Tibial nerve (tissue), 4 donors: Measurements from ENCODE around the gene PKP4. TPM values are rescaled to one million over a fixed set of nuclear protein-coding genes. Genes with fewer than 3 reads are reported as not detected.

ENCODE experiments used
- DNase-seq, 2 donors: peaks; one replicate each; pipeline ENCODE4 v3.0.0-alpha.2; 2019; ENCODE audit warnings: low spot score in 2 of 2
- H3K27ac ChIP-seq, 4 donors: fragments of 200-600 bp; sonication (generic) in 3 of 4; one replicate each; pipeline ENCODE4 v1.5.1; 2017 to 2019; ENCODE audit warnings: mild to moderate bottlenecking in 1 of 4
- H3K27me3 ChIP-seq, 2 donors: fragments of 200-600 bp; sonication (generic) in 1 of 2; one replicate each; pipeline versions ENCODE4 v1.5.1 to v1.6.0; 2017 to 2019
- H3K36me3 ChIP-seq, 3 donors: fragments of 200-600 bp; sonication (generic); one replicate each; pipeline ENCODE4 v1.5.1; 2018 to 2019
- H3K4me1 ChIP-seq, 4 donors: fragments of 200-600 bp; sonication (generic) in 3 of 4; one replicate each; pipeline ENCODE4 v1.5.1; 2017 to 2019
- H3K4me3 ChIP-seq, 4 donors: fragments of 200-600 bp; sonication (generic) in 3 of 4; one replicate each; pipeline ENCODE4 v1.5.1; 2017 to 2019; ENCODE audit warnings: mild to moderate bottlenecking in 1 of 4, moderate library complexity in 1 of 4
- H3K9me3 ChIP-seq, 4 donors: fragments of 200-600 bp; sonication (generic) in 3 of 4; one replicate each; pipeline ENCODE4 v1.5.1; 2017 to 2019
- CTCF ChIP-seq, 5 experiments: fragments of 200-600 bp in 3 of 5; fragments of 450-650 bp in 2 of 5; sonication (generic) in 3 of 5; IDR thresholded peaks; one replicate each; pipeline ENCODE4 v1.5.1; 2016 to 2019; ENCODE audit warnings: antibody characterized with exemption in 5 of 5, mild to moderate bottlenecking in 3 of 5, moderate library complexity in 2 of 5
- EP300 ChIP-seq, 2 donors: sonication (generic); formaldehyde crosslinking; IDR thresholded peaks; one replicate each; pipeline ENCODE4 v1.6.1; 2017; ENCODE audit warnings: antibody characterized with exemption in 2 of 2, mild to moderate bottlenecking in 1 of 2
- POLR2A ChIP-seq, 2 donors: fragments of 450-650 bp; IDR thresholded peaks; one replicate each; pipeline ENCODE4 v1.6.1; 2017; ENCODE audit warnings: antibody characterized with exemption in 2 of 2, mild to moderate bottlenecking in 2 of 2, moderate library complexity in 2 of 2
- WGBS, 2 donors: methylation state at CpG; one replicate each; pipeline ENCODE4 v1.1.5; 2018; 5-methylcytosine and 5-hydroxymethylcytosine counted together
- total RNA-seq, 4 donors: library from RNA; depleted of rRNA; stranded (reverse); fragments of >200 nt; gene quantifications; one replicate each; pipeline ENCODE4 v1.1.0, GENCODE V29; 2016

The PKP4 gene
- total RNA-seq, 4 donors from 2014 or later = 57.8 to 100 (median 92.0) TPM

GRCh38 chr2:158723181-158723838 is 266.6 kb downstream of the PKP4 start:
- 31 to 32% methylated on average over 8 of the region's 8 CpGs for WGBS, 2 donors
- H3K4me3 ChIP-seq = no peak overlapping the region
- no peak overlapping the region for H3K27ac ChIP-seq
- DNase-seq = no peak
- H3K4me1 ChIP-seq = peaks cover 0 to 34% (median 10%) of the 10 kb centered on the region in 4 donors
- H3K27me3 ChIP-seq = peaks cover 0 to 24% of the 10 kb centered on the region in 2 donors
- no peaks in the 10 kb centered on the region for H3K36me3 ChIP-seq
- no peak for TF ChIP-seq POLR2A (IDR thresholded peaks at IDR 0.05)
- TF ChIP-seq EP300 (IDR thresholded peaks at IDR 0.05) = peak in 1 of 2 donors; percentile 78
- no peak for TF ChIP-seq CTCF (IDR thresholded peaks at IDR 0.05)
- no peaks in the 10 kb centered on the region for H3K9me3 ChIP-seq

- TF ChIP-seq EP300 (IDR thresholded peaks at IDR 0.05) (no peak), CTCF (IDR thresholded peaks at IDR 0.05) (peak in 3 of 5 experiments; percentile 7 to 31 (median 11)), POLR2A (IDR thresholded peaks at IDR 0.05) (no peak)
- no peak for DNase-seq
- H3K9me3 ChIP-seq = no peaks in the 10 kb centered on the region
- no peaks in the 10 kb centered on the region for H3K36me3 ChIP-seq
- peaks cover 0 to 34% (median 10%) of the 10 kb centered on the region in 4 donors for H3K4me1 ChIP-seq
- no peak overlapping the region for H3K27ac ChIP-seq
- peaks cover 0 to 32% of the 10 kb centered on the region in 2 donors for H3K27me3 ChIP-seq
- H3K4me3 ChIP-seq = no peak overlapping the region
- 52 to 65% methylated on average over 11 to 12 of the region's 12 CpGs for WGBS, 2 donors
These were observed 267.4 kb downstream of the PKP4 start for GRCh38 chr2:158723921-158724802.

GRCh38 chr2:158724803-158725381 is 268.1 kb downstream of the PKP4 start:
- WGBS, 2 donors = 49 to 58% methylated on average over 7 to 8 of the region's 8 CpGs
- Histone ChIP-seq H3K4me1 (peaks cover 0 to 34% (median 10%) of the 10 kb centered on the region in 4 donors), H3K36me3 (no peaks in the 10 kb centered on the region), H3K27me3 (peaks cover 0 to 33% of the 10 kb centered on the region in 2 donors), H3K4me3 (no peak overlapping the region), H3K27ac (no peak overlapping the region), H3K9me3 (no peaks in the 10 kb centered on the region)
- no peak for DNase-seq
- no peak for TF ChIP-seq CTCF (IDR thresholded peaks at IDR 0.05)
- TF ChIP-seq EP300 (IDR thresholded peaks at IDR 0.05) = no peak
- no peak for TF ChIP-seq POLR2A (IDR thresholded peaks at IDR 0.05)

- Histone ChIP-seq H3K27ac (no peak overlapping the region), H3K9me3 (no peaks in the 10 kb centered on the region), H3K4me3 (no peak overlapping the region), H3K4me1 (peaks cover 0 to 34% (median 10%) of the 10 kb centered on the region in 4 donors), H3K36me3 (no peaks in the 10 kb centered on the region), H3K27me3 (peaks cover 0 to 37% of the 10 kb centered on the region in 2 donors)
- 39 to 60% methylated on average over 6 to 7 of the region's 7 CpGs for WGBS, 2 donors
- TF ChIP-seq POLR2A (IDR thresholded peaks at IDR 0.05) (no peak), EP300 (IDR thresholded peaks at IDR 0.05) (no peak), CTCF (IDR thresholded peaks at IDR 0.05) (no peak)
- no peak for DNase-seq
These were observed 268.7 kb downstream of the PKP4 start for GRCh38 chr2:158725441-158725891.
